ENCODE data around the gene RASGRF2.

DNA sequence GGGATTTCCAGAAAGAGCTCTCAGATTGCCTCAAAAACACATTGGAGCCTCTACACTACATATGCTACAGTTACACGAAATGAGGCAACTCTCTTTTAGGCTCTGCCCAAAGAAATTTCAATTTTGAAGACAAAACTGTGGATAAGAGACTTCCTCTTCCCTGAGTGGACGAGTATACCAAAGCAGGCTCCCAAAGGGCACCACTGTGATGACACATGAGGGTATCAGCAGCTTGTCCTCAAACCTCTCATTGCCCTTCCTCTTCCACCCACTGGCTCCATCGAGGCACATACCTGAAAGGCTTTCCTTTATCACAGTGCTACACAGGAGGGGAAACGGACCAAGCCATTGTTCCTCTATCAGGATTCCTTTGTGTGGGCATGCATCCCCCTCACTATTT lies 284.3 kb downstream of the RASGRF2 start:
- TF ChIP-seq, protein P1, sequence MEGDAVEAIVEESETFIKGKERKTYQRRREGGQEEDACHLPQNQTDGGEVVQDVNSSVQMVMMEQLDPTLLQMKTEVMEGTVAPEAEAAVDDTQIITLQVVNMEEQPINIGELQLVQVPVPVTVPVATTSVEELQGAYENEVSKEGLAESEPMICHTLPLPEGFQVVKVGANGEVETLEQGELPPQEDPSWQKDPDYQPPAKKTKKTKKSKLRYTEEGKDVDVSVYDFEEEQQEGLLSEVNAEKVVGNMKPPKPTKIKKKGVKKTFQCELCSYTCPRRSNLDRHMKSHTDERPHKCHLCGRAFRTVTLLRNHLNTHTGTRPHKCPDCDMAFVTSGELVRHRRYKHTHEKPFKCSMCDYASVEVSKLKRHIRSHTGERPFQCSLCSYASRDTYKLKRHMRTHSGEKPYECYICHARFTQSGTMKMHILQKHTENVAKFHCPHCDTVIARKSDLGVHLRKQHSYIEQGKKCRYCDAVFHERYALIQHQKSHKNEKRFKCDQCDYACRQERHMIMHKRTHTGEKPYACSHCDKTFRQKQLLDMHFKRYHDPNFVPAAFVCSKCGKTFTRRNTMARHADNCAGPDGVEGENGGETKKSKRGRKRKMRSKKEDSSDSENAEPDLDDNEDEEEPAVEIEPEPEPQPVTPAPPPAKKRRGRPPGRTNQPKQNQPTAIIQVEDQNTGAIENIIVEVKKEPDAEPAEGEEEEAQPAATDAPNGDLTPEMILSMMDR (IDR thresholded peaks at IDR 0.05): no peak
- TF ChIP-seq EP300 (IDR thresholded peaks at IDR 0.05) (no peak), POLR2AphosphoS5 (IDR thresholded peaks at IDR 0.05) (no peak), POLR2A (IDR thresholded peaks at IDR 0.05) (no peak)

Data from suprapubic skin (tissue), 4 donors.